DND-41 (cell line): ENCODE data around the gene PTPRN2.

Source experiments
- CTCF ChIP-seq: IDR thresholded peaks from 2 replicates; pipeline ENCODE4 v1.5.1; 2012; ENCODE audit warnings: borderline replicate concordance, low read length, moderate library complexity, mild to moderate bottlenecking; ENCODE audit not compliant: poor library complexity, severe bottlenecking; ENCODE audit errors: extremely low read depth
- EZH2 ChIP-seq: IDR thresholded peaks from 3 replicates; pipeline ENCODE4 v1.6.1; 2012; ENCODE audit warnings: borderline replicate concordance, low read depth, mild to moderate bottlenecking, moderate library complexity, low read length, inconsistent platforms; ENCODE audit not compliant: severe bottlenecking

- no peak for TF ChIP-seq CTCF
- no peak for TF ChIP-seq EZH2
These were observed 279.6 kb downstream of the PTPRN2 start for GRCh38 chr7:158308001-158308400.
